HTERT RPE-1 (cell line): ENCODE data around the gene OSGEP.

Source experiments
- in situ Hi-C: fragments of 300-500 bp; cut with MboI; formaldehyde crosslinking; loops from 4 replicates; pipeline ENCODE4 v1.14.3; 2020; ENCODE audit warnings: low sequenced_read_pairs

OSGEP gene

GRCh38 chr14:20454516-20455354 is at the start of gene OSGEP, which contains the start of gene APEX1:
OSGEP (minus strand) TSS chr14:20454812; CDS start chr14:20454683, 129 bp downstream.
APEX1 (plus strand) TSS chr14:20455226; CDS start chr14:20455646, 420 bp downstream.
- in situ Hi-C loops = no loop called here

DNA sequence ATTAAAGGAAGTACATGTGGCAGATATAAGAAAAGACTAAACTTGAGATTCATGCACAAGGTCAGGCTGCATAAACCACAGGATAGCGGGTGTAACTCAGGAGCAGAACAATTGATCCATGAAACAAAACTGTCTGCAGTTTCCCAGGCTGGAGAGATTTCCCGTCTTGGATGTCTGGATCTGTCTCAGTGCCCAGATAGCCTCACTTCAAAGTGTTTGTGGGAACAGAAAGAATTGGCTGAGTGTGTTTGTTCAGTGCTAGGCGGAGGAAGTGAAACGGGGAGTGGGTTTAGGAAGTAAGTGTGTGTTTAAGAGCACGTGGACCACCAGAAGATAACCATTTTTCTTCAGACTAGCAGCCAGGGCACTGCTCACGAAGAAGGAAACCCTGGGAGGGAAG is 49.3 kb upstream of the OSGEP start:
- in situ Hi-C loops = no loop called here

- in situ Hi-C loops = no loop called here
Observed at GRCh38 chr14:20501346-20501745, 46.7 kb upstream of the OSGEP start.

GRCh38 chr14:20499881-20500280 is 45.3 kb upstream of the OSGEP start:
- in situ Hi-C loops = no loop called here

DNA sequence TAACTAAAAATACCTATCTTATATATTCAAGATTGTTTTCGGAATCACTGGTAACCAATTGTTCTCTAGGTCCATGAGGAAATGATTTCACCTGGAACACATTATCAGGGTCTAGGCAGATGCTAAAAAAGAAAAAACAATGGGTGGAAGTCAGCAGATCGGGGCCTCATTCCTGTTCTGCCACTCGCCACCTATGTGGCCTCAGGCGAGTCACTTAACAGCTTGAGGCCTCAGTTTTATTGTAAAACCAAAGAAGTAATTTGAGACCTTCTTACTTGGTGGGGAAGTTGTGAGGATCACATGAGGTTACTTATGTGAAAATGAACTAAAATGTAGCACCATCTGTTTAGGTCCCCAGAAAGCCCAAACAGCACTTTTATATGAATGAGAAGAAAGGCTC is 44.5 kb upstream of the OSGEP start:
- in situ Hi-C loops = no loop called here

DNA sequence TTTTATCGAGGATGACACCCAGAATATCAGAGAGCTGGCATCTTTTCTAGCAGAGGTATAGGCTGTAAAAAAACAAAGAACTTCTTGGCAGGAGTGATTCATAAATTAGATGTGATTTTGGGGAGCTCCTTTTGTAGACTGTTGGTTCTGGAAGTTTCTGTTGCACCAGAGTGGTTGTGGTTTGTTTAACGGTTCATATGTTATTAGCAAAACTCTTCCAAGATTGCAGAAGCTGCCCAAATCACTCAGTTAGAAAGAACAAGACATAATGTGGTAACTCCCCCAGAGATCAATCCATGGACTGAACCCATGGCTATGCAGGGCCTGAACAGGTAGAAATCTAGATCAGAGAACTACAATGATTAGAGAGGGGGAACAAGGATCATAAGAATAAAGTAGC is 44.0 kb upstream of the OSGEP start:
- in situ Hi-C loops = no loop called here

DNA sequence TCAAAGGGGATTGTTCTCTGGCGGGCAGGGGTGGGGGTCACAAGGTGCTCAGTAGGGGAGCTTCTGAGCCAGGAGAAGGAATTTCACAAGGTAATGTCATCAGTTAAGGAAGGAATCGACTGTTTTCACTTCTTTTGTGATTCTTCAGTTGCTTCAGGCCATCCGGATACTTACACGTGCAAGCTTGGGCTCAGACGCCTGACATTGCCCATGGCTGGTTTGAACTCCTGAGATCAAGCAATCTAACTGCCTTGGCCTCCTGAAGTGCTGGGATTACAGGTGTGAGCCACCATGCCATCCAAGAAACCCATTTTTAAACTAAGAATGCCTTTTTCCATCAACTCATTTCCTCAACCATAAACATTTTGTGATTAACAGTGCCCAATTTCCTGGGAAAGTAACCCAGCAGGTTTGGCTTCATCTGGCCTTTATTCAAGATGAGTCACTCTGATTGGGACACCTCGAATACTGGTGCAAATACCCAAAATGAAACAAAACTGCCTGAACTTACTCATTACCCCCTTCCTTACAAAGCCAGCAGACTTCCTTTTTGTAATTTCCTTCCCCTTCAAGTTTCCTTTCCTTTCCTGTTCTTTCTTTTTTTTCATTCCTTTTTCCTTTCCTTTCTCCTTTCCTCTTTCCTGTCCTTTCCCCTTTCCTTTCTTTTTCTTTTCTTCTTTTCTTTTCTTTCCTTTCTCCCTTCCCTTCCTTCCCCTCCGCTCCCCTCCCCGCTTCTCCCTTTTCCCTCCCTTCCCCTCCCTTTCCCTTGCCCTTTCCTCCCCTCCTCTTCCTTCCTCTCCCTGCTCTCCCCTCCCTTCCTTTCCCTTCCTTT is 40.5 kb upstream of the OSGEP start:
- in situ Hi-C loops = no loop called here

- in situ Hi-C loops = no loop called here
Observed at GRCh38 chr14:20493634-20494033, 39.0 kb upstream of the OSGEP start.

- in situ Hi-C loops = no loop called here
Observed at GRCh38 chr14:20492486-20492885, 37.9 kb upstream of the OSGEP start.

DNA sequence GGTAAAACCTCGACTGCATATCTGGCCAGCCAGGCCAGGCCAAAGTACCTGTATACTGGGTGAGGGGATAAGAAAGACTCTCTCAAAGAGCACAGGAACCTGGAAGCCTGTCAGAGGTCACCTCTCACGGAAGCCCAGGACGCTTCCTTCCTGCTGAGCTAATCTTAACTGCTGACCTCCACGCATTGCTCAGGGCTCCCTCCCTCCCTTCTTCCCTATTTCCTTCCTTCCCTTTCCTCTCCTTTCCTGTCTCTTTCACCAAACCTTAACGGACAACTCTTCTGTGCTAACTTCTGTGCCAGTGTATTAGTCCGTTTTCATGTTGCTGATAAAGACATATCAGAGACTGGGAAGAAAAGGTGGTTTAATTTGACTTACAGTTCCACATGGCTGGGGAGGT is 36.0 kb upstream of the OSGEP start:
- in situ Hi-C loops = no loop called here

DNA sequence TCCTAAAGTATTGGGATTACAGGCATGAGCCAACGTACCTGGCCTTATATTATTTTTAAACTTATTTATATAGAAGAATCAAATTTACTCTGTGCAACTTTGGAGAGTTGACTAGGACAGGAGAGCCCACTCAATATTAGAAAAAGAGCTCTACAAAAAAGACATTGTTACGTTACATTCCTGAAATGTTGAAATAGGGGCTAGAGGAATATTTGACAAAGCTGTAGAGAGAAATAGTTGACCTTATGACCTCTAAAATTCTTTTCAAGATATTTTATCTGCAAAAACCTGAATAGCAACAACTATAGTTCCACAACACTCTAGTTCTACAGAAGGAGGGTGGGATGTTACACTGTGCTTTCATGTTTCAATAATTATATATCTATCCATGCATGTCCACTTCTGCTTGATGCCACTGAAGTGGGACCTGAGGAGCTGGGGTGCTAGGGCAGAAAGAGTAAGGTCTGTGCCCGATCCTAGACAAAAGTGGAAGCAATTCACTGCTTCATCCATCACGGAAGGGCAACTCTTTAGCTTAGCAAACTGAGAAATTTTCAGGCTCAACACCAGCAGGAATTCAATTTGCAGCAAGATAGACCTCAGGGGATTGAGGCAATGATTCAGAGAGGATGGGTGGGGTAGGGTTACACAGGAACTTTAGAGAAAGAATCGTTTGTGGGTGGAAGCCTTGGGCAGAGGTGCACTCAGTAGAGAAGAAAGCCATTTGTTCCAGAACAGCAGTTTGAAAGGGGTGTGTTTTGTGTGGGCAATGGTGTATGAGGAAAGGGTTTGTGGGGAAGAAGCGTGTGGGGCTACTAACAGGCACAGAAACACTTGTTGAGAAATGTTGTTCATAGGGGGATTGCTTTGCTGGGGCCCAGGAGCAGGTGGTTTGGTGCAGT is 34.7 kb upstream of the OSGEP start:
- in situ Hi-C loops = no loop called here

- in situ Hi-C loops = no loop called here
Observed at GRCh38 chr14:20487396-20487725, 32.7 kb upstream of the OSGEP start.

GRCh38 chr14:20486684-20487395 is 32.2 kb upstream of the OSGEP start:
- in situ Hi-C loops = no loop called here

GRCh38 chr14:20485900-20486299 is 31.3 kb upstream of the OSGEP start:
- in situ Hi-C loops = no loop called here

DNA sequence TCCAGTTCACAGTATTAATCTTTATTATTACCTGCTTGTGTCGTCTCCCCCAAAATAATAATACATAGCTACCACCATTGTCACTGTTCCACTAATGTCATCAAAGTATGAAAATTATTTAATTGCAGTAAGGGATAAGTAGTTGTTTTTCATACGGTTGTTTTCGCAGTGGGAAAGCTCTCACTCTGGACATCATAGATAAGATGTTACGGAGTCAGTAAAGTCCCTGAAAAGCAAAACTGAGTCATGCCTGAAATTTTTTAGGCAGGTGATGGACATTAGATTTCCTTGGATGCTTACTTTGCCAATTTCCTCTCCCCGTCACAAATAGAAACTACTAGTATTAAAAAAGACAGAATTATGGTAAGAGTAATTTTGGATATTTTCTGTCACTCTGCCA is 27.8 kb upstream of the OSGEP start:
- in situ Hi-C loops = no loop called here

DNA sequence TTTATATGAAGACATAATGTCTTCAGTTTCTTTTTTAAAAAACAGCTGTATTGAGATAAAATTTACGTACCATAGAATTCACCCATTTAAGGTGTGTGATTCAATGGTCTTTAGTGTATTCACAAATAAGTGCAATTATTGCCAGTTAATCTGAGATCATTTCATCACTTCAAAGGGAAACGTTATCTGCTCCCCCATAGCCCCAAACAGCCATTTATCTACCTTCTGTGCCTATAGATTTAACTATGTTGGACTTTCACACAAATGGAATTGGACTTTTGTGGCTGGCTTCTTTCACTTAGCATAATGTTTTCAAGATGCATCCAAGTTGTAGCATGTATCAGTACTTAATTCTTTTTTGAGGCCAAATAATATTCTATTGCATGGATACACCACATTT is 24.3 kb upstream of the OSGEP start:
- in situ Hi-C loops = no loop called here

DNA sequence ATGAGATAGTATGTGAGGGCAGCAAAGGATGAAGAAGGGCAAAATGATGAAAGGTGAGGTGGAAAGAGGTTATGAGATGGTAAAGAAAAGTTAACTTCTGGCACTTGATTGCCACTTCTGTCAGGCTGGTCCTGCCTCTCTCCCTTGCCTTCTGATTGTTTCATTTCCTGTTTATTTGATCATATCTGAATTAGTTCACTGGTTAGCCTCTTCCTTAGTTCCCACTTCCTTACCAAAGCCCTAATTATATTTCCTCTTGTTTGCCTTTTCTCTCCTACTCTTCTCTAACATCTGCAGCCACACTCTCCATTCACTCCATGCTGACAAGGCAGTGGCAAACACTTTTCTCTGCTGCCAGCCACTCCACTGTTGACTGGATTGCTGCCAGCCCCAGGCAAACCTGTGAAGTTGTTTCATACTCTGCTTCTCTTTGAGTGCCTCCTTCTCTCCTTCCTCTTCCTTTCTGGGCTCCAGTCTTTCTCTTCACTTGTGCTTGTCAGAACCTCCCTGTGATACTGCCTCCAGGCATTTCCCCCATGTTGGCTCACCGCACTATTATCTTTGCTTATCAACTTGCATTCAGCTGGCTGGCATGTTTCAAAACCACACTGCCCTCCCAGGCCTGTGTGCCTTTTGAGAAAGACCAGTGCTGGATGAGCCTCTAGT is 22.7 kb upstream of the OSGEP start:
- in situ Hi-C loops = no loop called here

DNA sequence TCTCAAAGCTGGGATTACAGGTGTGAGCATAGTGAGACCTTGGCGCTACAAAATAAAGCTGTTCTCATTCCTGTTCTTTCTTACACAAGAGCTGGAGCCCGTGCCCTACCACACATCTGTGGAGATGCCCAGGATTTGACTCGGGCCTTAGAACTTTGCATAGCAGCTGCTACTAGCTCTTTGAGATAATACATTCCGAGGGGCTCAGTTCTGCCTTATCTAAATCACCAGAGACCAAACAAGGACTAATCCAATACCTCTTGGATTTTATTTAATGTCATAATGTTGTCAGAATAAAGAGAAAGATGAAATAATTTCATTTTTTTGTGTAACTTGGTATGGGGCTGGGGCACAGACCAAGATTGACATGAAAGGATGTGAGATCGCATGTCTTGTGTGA is 22.2 kb upstream of the OSGEP start:
- in situ Hi-C loops = no loop called here

- in situ Hi-C loops = no loop called here
Observed at GRCh38 chr14:20472536-20473169, 18.0 kb upstream of the OSGEP start.

- in situ Hi-C loops = no loop called here
Observed at GRCh38 chr14:20470603-20470901, 15.9 kb upstream of the OSGEP start.
